HG02938 (cell line): ENCODE results near the gene NR3C1.

Source experiments
- ATAC-seq: cut with Tn5 transposase; IDR thresholded peaks from one replicate; pipeline ENCODE4 v1.9.1; 2021; ENCODE audit warnings: mild to moderate bottlenecking, moderate library complexity; ENCODE audit not compliant: unreplicated experiment

NR3C1 gene

GRCh38 chr5:143399616-143400540, 3.6 kb downstream of the NR3C1 start:
- ATAC-seq = no peak

- ATAC-seq = no peak
Observed at GRCh38 chr5:143398451-143399237, 4.8 kb downstream of the NR3C1 start.

- ATAC-seq = no peak
Observed at GRCh38 chr5:143398053-143398355, 5.5 kb downstream of the NR3C1 start.

GRCh38 chr5:143397302-143398052, 6.0 kb downstream of the NR3C1 start:
- ATAC-seq = no peak

DNA sequence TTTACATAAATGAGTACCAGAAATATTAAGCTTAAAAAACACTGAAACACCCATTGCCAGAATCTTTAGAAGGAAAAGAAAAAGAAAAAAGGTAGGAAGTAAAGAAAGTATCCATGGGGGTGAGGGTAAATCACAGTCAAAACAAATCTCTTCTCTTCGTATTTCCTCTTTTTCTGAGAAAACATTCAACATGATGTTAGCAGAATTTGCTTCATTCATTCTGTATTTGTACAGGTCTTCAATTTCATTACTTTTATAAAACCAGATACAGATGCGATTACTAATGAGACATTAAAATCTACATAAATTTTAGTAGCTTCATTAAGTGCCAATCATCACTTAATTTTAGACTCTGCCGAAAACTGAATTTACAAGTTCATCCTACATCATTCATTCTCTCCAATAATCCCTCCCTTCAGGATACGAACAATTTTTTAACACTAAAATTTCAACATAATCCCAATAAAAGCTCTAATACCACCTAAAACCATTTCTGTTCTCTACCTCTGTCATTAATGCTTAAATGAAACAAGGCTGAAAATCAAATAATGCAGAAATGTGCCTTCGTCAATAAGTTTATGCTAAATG, 7.0 kb downstream of the NR3C1 start:
- ATAC-seq = no peak

DNA sequence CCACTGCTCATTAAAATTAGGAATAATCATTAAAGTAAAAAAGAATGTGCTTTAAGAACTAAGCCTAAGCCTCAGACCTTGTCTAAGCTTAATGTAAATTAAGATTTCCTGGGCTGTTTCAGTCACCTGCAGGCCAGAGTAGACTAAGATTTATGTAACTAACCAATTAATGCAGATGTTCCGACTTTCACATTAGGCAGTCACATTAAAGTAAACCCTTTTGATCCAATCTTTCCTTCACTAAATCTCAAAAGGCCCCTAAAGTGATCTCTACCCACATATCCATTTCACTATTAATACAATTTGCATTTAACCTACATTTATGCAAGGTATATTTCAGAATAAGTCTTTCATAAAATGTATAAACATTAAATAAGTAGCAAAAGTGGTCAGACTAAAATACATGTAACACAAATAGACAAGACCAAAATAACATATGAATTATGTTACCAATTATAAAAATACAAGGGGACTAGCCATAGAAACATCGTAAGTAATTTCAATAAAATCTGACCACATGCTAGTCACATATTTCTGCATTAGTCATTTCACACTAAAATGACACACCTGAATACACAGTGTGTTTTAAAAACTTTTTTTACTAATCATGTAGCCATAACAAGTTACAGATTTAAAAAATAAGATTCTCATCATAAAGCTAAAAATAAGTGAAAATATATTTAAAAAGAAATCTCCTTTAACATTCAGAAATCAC, 7.7 kb downstream of the NR3C1 start:
- ATAC-seq = peak; percentile 77

- ATAC-seq = no peak
Observed at GRCh38 chr5:143393524-143393923, 10.0 kb downstream of the NR3C1 start.

- ATAC-seq = no peak
Observed at GRCh38 chr5:143390941-143391340, 12.5 kb downstream of the NR3C1 start.

DNA sequence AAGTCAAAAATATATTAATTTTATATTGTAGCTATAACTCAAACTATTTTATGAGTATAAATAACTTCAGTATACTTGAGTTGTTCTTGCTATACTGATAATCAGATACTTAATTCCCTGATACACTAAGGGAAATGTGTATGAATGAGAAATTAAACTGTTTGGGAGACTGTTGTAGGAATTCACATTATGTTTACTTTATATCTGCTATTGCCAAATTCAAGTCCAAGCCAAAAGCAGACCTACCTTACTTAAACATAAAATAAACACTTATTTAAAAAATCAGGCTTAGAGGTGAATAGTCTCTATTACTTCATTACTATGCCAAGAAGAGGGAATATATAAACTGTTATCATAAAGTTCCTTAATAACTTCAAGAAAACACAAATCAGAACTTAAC, 13.2 kb downstream of the NR3C1 start:
- no peak for ATAC-seq

GRCh38 chr5:143386725-143387124, 16.8 kb downstream of the NR3C1 start:
- ATAC-seq = no peak

DNA sequence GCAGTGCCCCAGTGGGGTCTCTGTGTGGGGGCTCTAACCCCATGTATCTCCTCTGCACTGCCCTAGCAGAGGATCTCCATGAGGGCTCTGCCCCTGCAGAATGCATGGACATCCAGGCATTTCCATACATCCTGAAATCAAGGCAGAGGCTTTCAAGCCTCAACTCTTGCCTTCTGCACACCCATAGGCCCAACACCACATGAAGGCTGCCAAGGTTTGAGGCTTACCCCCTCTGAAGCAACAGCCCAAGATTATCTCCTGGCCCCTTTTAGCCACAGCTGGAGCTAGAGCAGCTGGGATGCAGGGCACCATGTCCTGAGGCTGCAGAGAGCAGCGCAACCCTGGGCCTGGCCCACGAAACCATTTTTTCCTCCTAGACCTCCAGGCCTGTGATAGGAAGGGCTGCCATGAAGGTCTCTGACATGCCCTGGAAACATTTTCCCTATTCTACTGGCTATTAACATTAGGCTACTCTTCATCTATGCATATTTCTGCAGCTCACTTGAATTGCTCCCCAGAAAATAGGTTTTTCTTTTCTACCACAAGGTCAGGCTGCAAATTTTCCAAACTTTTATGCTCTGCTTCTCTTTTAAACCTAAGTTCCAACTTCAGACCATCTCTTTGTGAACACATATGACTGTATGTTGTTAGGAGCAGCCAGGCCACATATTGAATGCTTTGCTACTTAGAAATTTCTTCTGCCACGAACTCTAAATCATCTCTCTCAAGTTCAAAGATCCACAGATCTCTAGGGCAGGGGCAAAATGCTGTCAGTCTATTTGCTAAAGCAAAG, 18.4 kb downstream of the NR3C1 start:
- no peak for ATAC-seq

DNA sequence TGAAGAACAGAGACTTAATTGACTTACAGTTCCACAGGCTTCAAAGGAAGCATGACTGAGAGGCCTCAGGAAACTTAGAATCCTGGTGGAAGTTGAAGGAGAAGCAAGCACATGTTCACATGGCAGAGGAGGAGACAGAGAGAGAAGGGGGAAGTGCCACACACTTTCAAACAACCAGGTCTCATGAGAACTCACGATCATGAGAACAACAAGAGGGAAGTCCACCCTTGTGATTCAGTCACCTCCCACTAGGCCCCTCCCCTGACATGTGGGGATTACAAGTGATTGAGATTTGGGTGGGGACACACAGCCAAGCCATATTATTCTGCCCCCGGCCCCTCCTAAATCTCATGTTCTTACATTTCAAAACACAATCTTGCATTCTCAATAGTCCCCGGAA, 19.5 kb downstream of the NR3C1 start:
- ATAC-seq = no peak

DNA sequence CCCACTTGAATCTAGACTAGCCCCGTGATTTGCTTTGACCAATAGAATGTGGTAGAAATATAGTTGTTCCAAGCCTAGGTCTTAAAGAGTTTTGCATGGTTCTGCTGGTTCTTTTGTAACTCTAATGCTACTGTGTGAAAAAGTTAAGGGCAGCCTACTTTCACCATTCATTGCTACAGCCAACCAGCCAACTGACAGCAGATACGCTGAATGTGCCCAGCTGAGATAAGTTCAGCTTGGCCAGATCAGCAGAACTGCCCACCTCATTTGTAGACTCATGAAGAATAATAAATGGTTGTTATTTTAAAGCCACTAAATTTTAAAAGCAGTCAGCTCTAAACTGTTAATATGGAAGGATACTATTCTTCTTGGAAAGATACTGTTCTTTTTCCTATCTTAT, 23.9 kb downstream of the NR3C1 start:
- ATAC-seq = no peak

DNA sequence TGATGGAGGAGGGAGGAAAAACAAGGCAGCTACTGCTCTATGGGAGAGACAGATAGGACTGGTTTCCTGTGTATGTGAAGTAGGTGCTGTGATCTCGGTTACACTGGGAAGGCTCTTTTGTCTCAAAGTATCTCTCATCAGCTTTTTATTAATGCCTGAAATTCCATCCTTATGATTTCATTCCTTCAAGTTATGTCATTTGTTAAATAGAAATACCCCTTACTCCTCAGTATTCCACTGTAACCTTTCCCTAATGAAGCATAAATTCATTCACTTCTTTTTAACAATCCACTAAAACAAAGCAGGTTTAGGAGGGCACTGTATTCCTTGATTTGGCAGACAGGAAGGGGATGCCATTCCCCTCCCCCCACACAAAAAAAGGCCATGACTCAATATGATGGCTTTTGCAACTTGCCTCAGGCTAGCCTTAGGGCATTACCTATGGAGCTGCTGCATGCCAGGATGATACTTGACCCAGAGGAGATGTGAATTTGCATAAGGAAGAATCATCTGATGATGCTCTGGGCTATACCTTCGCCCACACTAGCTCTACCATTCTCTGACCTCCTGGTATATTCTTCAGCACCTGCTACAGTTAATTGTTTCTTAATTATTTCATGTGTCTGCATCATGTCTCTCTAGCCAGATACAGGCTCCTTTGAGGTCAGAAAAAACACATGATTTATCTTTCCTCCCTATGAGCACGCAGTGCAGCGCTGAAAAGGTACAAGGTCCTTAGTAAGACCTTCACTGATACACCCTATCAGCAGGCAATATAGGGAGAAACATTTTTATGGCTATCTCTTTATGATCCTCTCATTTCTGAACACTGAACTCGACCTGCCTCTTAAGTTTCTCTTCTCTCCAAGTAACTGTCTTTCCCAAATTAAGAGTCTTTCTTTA, 26.3 kb downstream of the NR3C1 start:
- no peak for ATAC-seq

DNA sequence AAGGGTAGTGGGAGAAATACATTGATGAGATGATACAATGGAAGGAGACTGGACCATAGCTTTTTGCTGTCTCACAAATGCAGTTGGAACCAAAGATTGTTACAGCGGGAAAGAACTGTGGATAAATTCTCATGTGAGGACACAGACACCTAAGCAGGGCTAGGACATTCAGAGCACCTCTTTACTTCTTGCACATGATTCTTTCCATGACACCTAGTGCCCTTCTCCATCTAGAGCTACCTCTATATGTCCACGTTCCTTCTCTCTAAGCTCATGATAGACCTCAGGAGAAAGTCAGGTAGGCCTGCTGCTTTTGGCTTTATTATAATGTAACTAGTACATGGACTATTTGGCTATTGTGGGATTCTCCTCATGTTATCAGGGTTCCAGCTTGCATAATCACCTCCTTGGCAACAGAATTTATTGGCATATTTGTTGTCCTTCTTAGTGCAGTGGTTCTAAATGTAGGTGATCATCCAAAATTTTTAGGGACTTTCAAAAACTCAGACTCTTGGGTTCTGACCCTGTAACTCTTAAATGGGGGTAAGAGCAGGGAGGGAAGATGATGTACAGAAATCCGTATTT, 27.2 kb downstream of the NR3C1 start:
- no peak for ATAC-seq

- no peak for ATAC-seq
Observed at GRCh38 chr5:143374496-143375217, 28.8 kb downstream of the NR3C1 start.

- no peak for ATAC-seq
Observed at GRCh38 chr5:143373076-143373475, 30.4 kb downstream of the NR3C1 start.
